Chondrocyte (in vitro differentiated cells): ENCODE results near the gene CCR6. TPM values are rescaled to one million over a fixed set of nuclear protein-coding genes. Genes with fewer than 3 reads are reported as not detected.

ENCODE experiments used
- DNase-seq: peaks from one replicate; pipeline ENCODE4 v3.0.0; 2021; ENCODE audit warnings: mixed read lengths, low spot score
- H3K27ac Mint-ChIP-seq: one replicate; pipeline ENCODE4 v1.8.0; 2021; ENCODE audit warnings: mild to moderate bottlenecking, moderate library complexity, mixed read lengths; ENCODE audit not compliant: unreplicated experiment
- H3K27me3 Mint-ChIP-seq: 2 replicates; pipeline ENCODE4 v1.8.0; 2021; ENCODE audit warnings: low read depth, mixed read lengths
- H3K36me3 Mint-ChIP-seq: 2 replicates; pipeline ENCODE4 v1.8.0; 2021; ENCODE audit warnings: low read depth, mixed read lengths
- H3K4me1 Mint-ChIP-seq: 2 replicates; pipeline ENCODE4 v1.8.0; 2021; ENCODE audit warnings: low read depth, mild to moderate bottlenecking, mixed read lengths
- H3K4me3 Mint-ChIP-seq: one replicate; pipeline ENCODE4 v1.8.0; 2021; ENCODE audit warnings: mild to moderate bottlenecking, moderate library complexity, mixed read lengths; ENCODE audit not compliant: unreplicated experiment
- H3K9me3 Mint-ChIP-seq: 2 replicates; pipeline ENCODE4 v1.8.0; 2021; ENCODE audit warnings: low read depth, mixed read lengths
- total RNA-seq: library from RNA; stranded (reverse); gene quantifications from 3 replicates; pipeline ENCODE4 v1.2.1, GENCODE V29; 2021
- TF ChIP-seq, protein P1 (sequence below): fragments of 200-600 bp; sonication (generic); IDR thresholded peaks from 2 replicates; pipeline ENCODE4 v1.5.0; 2021; ENCODE audit warnings: antibody characterized with exemption, mild to moderate bottlenecking, moderate library complexity

The CCR6 gene
- total RNA-seq, 1 donor from 2014 or later, result not detected

DNA sequence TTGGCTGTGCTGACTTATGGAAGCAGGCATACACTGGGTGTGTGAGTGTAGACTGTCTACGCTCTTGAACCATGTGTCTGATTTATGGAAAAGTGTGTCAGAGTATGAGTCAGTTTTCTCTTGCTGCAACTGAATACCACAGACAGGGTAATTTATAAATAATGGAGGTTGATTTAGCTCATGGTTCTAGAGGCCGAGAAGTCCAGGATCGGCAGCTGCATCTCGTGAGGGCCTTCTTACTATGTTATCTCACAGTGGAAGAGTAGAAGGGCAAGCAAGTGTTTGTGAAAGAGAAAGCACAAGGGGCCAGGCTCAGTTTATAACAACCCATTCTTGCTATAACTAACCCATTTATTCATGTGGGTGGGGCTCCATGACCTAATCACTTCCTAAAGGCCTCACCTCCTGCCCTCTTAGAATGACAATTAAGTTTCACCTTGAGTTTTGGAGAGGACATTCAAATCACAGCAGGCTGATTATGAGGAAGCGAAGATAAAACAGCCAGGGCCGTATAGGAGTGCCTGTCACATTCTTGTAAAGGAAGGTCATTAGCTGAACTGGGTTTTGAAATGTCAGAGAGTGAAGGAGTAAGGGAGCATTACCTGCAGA is 28.1 kb downstream of the CCR6 start:
- Mint-ChIP-seq H3K27ac (no peak overlapping the region), H3K9me3 (no peaks in the 10 kb centered on the region), H3K4me3 (no peak overlapping the region), H3K27me3 (peaks cover 10% of the 10 kb centered on the region), H3K36me3 (no peaks in the 10 kb centered on the region), H3K4me1 (peaks cover 21% of the 10 kb centered on the region)
- no peak for DNase-seq
- TF ChIP-seq, protein P1, sequence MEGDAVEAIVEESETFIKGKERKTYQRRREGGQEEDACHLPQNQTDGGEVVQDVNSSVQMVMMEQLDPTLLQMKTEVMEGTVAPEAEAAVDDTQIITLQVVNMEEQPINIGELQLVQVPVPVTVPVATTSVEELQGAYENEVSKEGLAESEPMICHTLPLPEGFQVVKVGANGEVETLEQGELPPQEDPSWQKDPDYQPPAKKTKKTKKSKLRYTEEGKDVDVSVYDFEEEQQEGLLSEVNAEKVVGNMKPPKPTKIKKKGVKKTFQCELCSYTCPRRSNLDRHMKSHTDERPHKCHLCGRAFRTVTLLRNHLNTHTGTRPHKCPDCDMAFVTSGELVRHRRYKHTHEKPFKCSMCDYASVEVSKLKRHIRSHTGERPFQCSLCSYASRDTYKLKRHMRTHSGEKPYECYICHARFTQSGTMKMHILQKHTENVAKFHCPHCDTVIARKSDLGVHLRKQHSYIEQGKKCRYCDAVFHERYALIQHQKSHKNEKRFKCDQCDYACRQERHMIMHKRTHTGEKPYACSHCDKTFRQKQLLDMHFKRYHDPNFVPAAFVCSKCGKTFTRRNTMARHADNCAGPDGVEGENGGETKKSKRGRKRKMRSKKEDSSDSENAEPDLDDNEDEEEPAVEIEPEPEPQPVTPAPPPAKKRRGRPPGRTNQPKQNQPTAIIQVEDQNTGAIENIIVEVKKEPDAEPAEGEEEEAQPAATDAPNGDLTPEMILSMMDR, result no peak

DNA sequence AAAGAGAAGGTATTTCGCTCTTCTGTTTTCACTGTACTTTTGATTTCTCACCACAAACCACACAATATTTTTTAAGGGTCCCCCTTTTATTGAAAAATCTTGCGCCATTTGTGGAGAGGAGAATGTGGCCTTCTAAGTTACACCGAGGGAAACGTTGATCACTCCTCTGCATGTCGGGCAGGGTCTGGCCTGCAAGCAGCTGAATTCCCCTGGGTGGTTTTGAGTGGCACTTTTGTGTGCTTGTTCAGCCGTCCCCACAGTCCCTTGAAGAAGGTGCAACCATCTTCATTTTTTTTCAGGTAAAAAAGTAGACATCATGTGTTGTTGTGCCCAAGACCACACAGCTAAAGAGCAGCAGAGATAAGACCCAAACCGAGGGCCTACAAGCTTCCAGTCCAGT is 28.8 kb downstream of the CCR6 start:
- TF ChIP-seq, protein P1, result no peak
- Mint-ChIP-seq H3K36me3 (no peaks in the 10 kb centered on the region), H3K9me3 (no peaks in the 10 kb centered on the region), H3K4me3 (no peak overlapping the region), H3K27me3 (peaks cover 7% of the 10 kb centered on the region), H3K27ac (no peak overlapping the region), H3K4me1 (peaks cover 17% of the 10 kb centered on the region)
- no peak for DNase-seq

DNA sequence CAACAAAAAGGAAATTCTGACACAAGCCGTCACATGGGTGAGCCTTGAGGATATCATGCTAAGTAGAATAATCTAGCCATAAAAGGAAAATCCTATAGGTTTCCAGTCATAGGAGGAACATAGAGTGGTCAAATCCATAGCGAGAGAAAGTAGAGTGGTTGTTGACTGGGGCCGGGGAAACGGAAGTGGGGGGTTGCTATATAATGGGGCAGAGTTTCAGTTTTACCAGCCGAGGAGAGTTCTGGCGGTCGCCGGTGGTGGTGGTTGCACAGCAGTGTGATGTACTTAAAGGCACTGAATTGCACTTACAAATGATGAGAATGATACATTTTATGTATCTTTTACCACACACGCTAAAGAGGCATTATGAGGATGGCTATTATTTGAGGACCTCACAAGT is 30.0 kb downstream of the CCR6 start:
- H3K9me3 Mint-ChIP-seq, result no peaks in the 10 kb centered on the region
- no peak for DNase-seq
- H3K27me3 Mint-ChIP-seq, result peaks cover 4% of the 10 kb centered on the region
- TF ChIP-seq, protein P1, result no peak
- no peak overlapping the region for H3K27ac Mint-ChIP-seq
- no peak overlapping the region for H3K4me3 Mint-ChIP-seq
- no peaks in the 10 kb centered on the region for H3K36me3 Mint-ChIP-seq
- H3K4me1 Mint-ChIP-seq, result peaks cover 10% of the 10 kb centered on the region

DNA sequence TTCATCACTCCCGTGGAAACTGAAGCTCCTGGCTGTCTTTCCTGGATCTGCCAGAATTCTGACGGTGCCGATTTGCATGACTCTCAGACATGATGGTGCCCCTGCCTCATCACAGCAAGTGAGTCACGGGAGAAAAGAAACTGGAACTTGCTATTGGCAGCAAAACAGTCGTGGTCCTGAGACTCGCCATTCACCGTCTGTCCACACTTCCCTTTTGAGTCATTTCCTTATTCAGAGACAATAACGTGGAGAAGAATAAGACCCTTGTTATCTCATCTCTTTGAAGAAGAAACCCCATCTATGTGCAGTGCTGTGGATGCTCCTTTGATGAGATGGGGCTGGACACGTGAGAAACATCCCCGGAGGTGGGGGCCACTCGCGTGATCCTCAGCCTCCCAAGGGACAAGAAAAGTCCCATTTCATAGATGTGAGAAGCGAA is 30.6 kb downstream of the CCR6 start:
- no peak overlapping the region for H3K27ac Mint-ChIP-seq
- peak overlapping the region; percentile 59 for H3K4me3 Mint-ChIP-seq
- H3K27me3 Mint-ChIP-seq, result no peaks in the 10 kb centered on the region
- H3K36me3 Mint-ChIP-seq, result no peaks in the 10 kb centered on the region
- no peak for DNase-seq
- TF ChIP-seq, protein P1, result no peak
- no peaks in the 10 kb centered on the region for H3K9me3 Mint-ChIP-seq
- peaks cover 10% of the 10 kb centered on the region for H3K4me1 Mint-ChIP-seq

DNA sequence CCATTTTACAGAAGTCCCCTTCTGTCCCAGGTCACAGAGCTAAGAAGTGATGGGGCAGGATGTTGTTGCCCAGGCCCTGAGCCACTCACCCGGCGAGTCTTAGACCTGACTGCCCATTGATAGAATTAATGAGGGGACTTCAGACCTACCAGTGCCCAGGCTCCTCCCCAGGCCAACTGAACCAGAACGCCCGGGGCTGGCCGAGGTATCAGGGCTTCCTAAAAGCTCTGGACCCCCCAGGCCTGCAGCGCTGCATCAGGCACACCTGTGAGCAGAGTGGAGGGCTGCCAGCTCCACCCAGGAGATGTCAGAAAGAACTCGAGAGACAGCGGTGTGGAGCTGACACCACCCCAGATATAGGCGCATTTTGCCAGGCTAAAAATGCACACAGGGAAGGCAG is 31.4 kb downstream of the CCR6 start:
- Mint-ChIP-seq H3K9me3 (no peaks in the 10 kb centered on the region), H3K36me3 (no peaks in the 10 kb centered on the region), H3K4me3 (no peak overlapping the region), H3K4me1 (peaks cover 10% of the 10 kb centered on the region), H3K27ac (no peak overlapping the region), H3K27me3 (no peaks in the 10 kb centered on the region)
- TF ChIP-seq, protein P1, result no peak
- DNase-seq, result no peak
